H1 (cell line): ENCODE data around the gene ARHGDIB. TPM values are rescaled to one million over a fixed set of nuclear protein-coding genes. Genes with fewer than 3 reads are reported as not detected.

ENCODE experiments used
- CTCF ChIA-PET: fragments of 300-600 bp; sonication (Branson Sonifier 250); formaldehyde crosslinking; loops from one replicate; lab custom pipeline; 2021; ENCODE audit not compliant: partially characterized antibody; lab: Charles Lee
- POLR2A ChIA-PET: fragments of 300-600 bp; sonication (Branson Sonifier 250); formaldehyde crosslinking; loops from one replicate; lab custom pipeline; 2021; ENCODE audit warnings: inconsistent platforms; ENCODE audit not compliant: partially characterized antibody; lab: Charles Lee
- DNase-seq, 2 experiments: peaks; one replicate each; pipeline versions ENCODE4 v3.0.0 to v3.0.0-alpha.2; 2010 to 2022; ENCODE audit warnings: low spot score in 2 of 2, low read depth in 1 of 2, mixed read lengths in 1 of 2
- FAIRE-seq: peaks from 2 replicates; lab custom pipeline; 2011; peaks lifted over from hg19 to GRCh38; lab: Jason Lieb, UNC
- H2AFZ ChIP-seq: 2 replicates; pipeline ENCODE4 v1.8.1; 2012; ENCODE audit warnings: low read length, inconsistent platforms
- H2AK5ac ChIP-seq: 2 replicates; pipeline ENCODE4 v1.6.1; 2013; ENCODE audit warnings: low read depth, low read length
- H2BK120ac ChIP-seq: replicated peaks from 2 replicates; pipeline ENCODE3; 2013; ENCODE audit warnings: low read depth, low read length, inconsistent platforms
- H2BK12ac ChIP-seq: 2 replicates; pipeline ENCODE4 v1.6.1; 2013; ENCODE audit warnings: low read depth, low read length
- H2BK15ac ChIP-seq: 2 replicates; pipeline ENCODE4 v1.6.1; 2013; ENCODE audit warnings: low read length
- H2BK20ac ChIP-seq: 2 replicates; pipeline ENCODE4 v1.6.1; 2013; ENCODE audit warnings: low read length
- H2BK5ac ChIP-seq: 2 replicates; pipeline ENCODE4 v1.6.1; 2013; ENCODE audit warnings: low read depth, low read length
- H3K14ac ChIP-seq: 2 replicates; pipeline ENCODE4 v1.6.1; 2013; ENCODE audit warnings: inconsistent platforms; ENCODE audit not compliant: insufficient read length
- H3K18ac ChIP-seq: 2 replicates; pipeline ENCODE4 v1.6.1; 2013; ENCODE audit warnings: low read length; ENCODE audit errors: extremely low read depth
- H3K23ac ChIP-seq: 2 replicates; pipeline ENCODE4 v1.6.1; 2013; ENCODE audit warnings: inconsistent platforms; ENCODE audit not compliant: insufficient read length
- H3K23me2 ChIP-seq: 2 replicates; pipeline ENCODE4 v1.6.1; 2013; ENCODE audit warnings: low read depth, low read length
- H3K27ac ChIP-seq: 2 replicates; pipeline ENCODE4 v1.6.1; 2011; ENCODE audit warnings: low read depth, low read length, inconsistent platforms
- H3K27me3 ChIP-seq, 4 experiments: replicated peaks in 1 of 4; 1 replicate in 1 of 4; 2 replicates in 3 of 4; pipeline versions ENCODE4 v1.6.1 to v1.8.1; 2011 to 2013; ENCODE audit warnings: low read length in 3 of 4, mild to moderate bottlenecking in 3 of 4, inconsistent platforms in 2 of 4, mixed read lengths in 2 of 4, moderate library complexity in 1 of 4; ENCODE audit not compliant: control insufficient read depth in 3 of 4, insufficient read depth in 3 of 4; ENCODE audit errors: extremely low read depth in 1 of 4
- H3K36me3 ChIP-seq, 4 experiments: 2 replicates each; pipeline versions ENCODE4 v1.6.1 to v1.8.1; 2011 to 2013; ENCODE audit warnings: mild to moderate bottlenecking in 4 of 4, low read length in 3 of 4, moderate library complexity in 2 of 4, control low read depth in 1 of 4, inconsistent platforms in 1 of 4; ENCODE audit not compliant: insufficient read depth in 4 of 4, control insufficient read depth in 2 of 4
- H3K4ac ChIP-seq: replicated peaks from 2 replicates; pipeline ENCODE3; 2013; ENCODE audit warnings: low read length, low read depth, mixed read lengths, inconsistent platforms; ENCODE audit not compliant: insufficient read length
- H3K4me1 ChIP-seq, 4 experiments: replicated peaks in 1 of 4; 1 replicate in 1 of 4; 2 replicates in 3 of 4; pipeline versions ENCODE4 v1.6.1 to v1.8.1; 2011 to 2013; ENCODE audit warnings: low read length in 3 of 4, inconsistent platforms in 2 of 4, mixed read lengths in 1 of 4; ENCODE audit not compliant: insufficient read depth in 4 of 4, control insufficient read depth in 3 of 4
- H3K4me2 ChIP-seq, 2 experiments: 2 replicates each; pipeline versions ENCODE4 v1.6.1 to v1.8.1; 2011 to 2013; ENCODE audit warnings: low read depth in 2 of 2, low read length in 2 of 2, control low read depth in 1 of 2, inconsistent platforms in 1 of 2, mild to moderate bottlenecking in 1 of 2; ENCODE audit not compliant: insufficient read depth in 1 of 2
- H3K4me3 ChIP-seq, 4 experiments: fragments of 200-600, 300-600 bp in 1 of 4; sonication (generic), shearing (Covaris generic), sonication (Bioruptor Twin) in 1 of 4; 2 replicates each; pipeline versions ENCODE4 v1.5.1 to v1.8.1; 2011 to 2016; ENCODE audit warnings: low read length in 4 of 4, low read depth in 3 of 4, control low read depth in 2 of 4, inconsistent platforms in 2 of 4, mild to moderate bottlenecking in 2 of 4, mixed read lengths in 1 of 4, moderate library complexity in 1 of 4; ENCODE audit not compliant: insufficient read depth in 2 of 4; ENCODE audit errors: extremely low read depth in 1 of 4
- H3K56ac ChIP-seq: replicated peaks from 2 replicates; pipeline ENCODE3; 2013; ENCODE audit warnings: low read depth, mild to moderate bottlenecking, mixed read lengths, low read length, inconsistent platforms; ENCODE audit not compliant: insufficient read length
- H3K79me1 ChIP-seq: 2 replicates; pipeline ENCODE4 v1.6.1; 2013; ENCODE audit warnings: low read depth, low read length, control low read depth
- H3K79me2 ChIP-seq, 2 experiments: 2 replicates each; pipeline versions ENCODE4 v1.6.1 to v1.8.1; 2012 to 2013; ENCODE audit warnings: low read length in 2 of 2, mild to moderate bottlenecking in 2 of 2, inconsistent platforms in 1 of 2; ENCODE audit not compliant: insufficient read depth in 2 of 2, control insufficient read depth in 1 of 2
- H3K9ac ChIP-seq, 4 experiments: replicated peaks in 1 of 4; 1 replicate in 1 of 4; 2 replicates in 3 of 4; pipeline versions ENCODE4 v1.6.1 to v1.8.1; 2011 to 2013; ENCODE audit warnings: low read depth in 3 of 4, low read length in 3 of 4, control low read depth in 2 of 4, mild to moderate bottlenecking in 2 of 4, moderate library complexity in 2 of 4, inconsistent platforms in 1 of 4; ENCODE audit errors: extremely low read depth in 1 of 4
- H3K9me3 ChIP-seq, 2 experiments: 2 replicates each; pipeline versions ENCODE4 v1.6.1 to v1.8.1; 2012 to 2013; ENCODE audit warnings: mild to moderate bottlenecking in 2 of 2, moderate library complexity in 2 of 2, control low read depth in 1 of 2, inconsistent platforms in 1 of 2, low read depth in 1 of 2, low read length in 1 of 2, mixed read lengths in 1 of 2; ENCODE audit not compliant: insufficient read depth in 2 of 2
- H4K20me1 ChIP-seq, 2 experiments: replicated peaks in 1 of 2; 2 replicates each; pipeline versions ENCODE3 to v1.8.1; 2011 to 2013; ENCODE audit warnings: inconsistent platforms in 2 of 2, low read length in 2 of 2, mild to moderate bottlenecking in 1 of 2; ENCODE audit not compliant: insufficient read depth in 2 of 2, control insufficient read depth in 1 of 2
- H4K5ac ChIP-seq: 2 replicates; pipeline ENCODE4 v1.6.1; 2013; ENCODE audit warnings: low read length, low read depth, mixed read lengths, inconsistent platforms; ENCODE audit not compliant: insufficient read length
- H4K8ac ChIP-seq: 2 replicates; pipeline ENCODE4 v1.8.0; 2013; ENCODE audit warnings: mild to moderate bottlenecking, moderate library complexity, low read length, inconsistent platforms; ENCODE audit not compliant: insufficient read depth; ENCODE audit errors: extremely low read depth
- H4K91ac ChIP-seq: replicated peaks from 2 replicates; pipeline ENCODE3; 2013; ENCODE audit warnings: low read length, mixed read lengths, inconsistent platforms; ENCODE audit not compliant: insufficient read length
- E2F6 ChIP-seq: IDR thresholded peaks from 2 replicates; pipeline ENCODE4 v1.6.1; 2012; ENCODE audit warnings: inconsistent platforms
- EZH2 ChIP-seq: fragments of 200-600 bp; sonication (generic); IDR thresholded peaks from 2 replicates; pipeline ENCODE4 v1.7.1; 2012; ENCODE audit warnings: low read depth, mild to moderate bottlenecking, moderate library complexity, low read length, inconsistent platforms; ENCODE audit not compliant: severe bottlenecking
- GABPA ChIP-seq: IDR thresholded peaks from 2 replicates; pipeline ENCODE4 v1.6.1; 2011; ENCODE audit warnings: mild to moderate bottlenecking, low read length, moderate library complexity, borderline replicate concordance; ENCODE audit not compliant: insufficient read depth
- KDM1A ChIP-seq: fragments of 200-600, 300-600 bp; sonication (generic); IDR thresholded peaks from 2 replicates; pipeline ENCODE4 v1.7.1; 2016; ENCODE audit warnings: mild to moderate bottlenecking, low read length, borderline replicate concordance
- POLR2AphosphoS5 ChIP-seq: IDR thresholded peaks from 2 replicates; pipeline ENCODE4 v1.6.1; 2011; ENCODE audit warnings: low read depth, low read length
- RXRA ChIP-seq: IDR thresholded peaks from 2 replicates; pipeline ENCODE4 v1.6.1; 2011; ENCODE audit warnings: low read depth, mild to moderate bottlenecking, low read length, moderate library complexity; ENCODE audit not compliant: insufficient read depth
- SIRT6 ChIP-seq: IDR thresholded peaks from one replicate; pipeline ENCODE4 v1.7.1; 2012; ENCODE audit warnings: low read length, inconsistent platforms
- TBP ChIP-seq: IDR thresholded peaks from 2 replicates; pipeline ENCODE4 v1.6.1; 2011; ENCODE audit warnings: low read depth, low read length, improper control_type of control experiment
- TEAD4 ChIP-seq: IDR thresholded peaks from 2 replicates; pipeline ENCODE4 v1.6.1; 2012; ENCODE audit warnings: low read depth, low read length, inconsistent platforms, mixed read lengths
- YY1 ChIP-seq: IDR thresholded peaks from 2 replicates; pipeline ENCODE4 v1.6.1; 2011; ENCODE audit warnings: low read depth, mild to moderate bottlenecking, low read length
- ZNF274 ChIP-seq: IDR thresholded peaks from 2 replicates; pipeline ENCODE4 v1.7.0; 2012; ENCODE audit warnings: low read length, borderline replicate concordance; ENCODE audit errors: extremely low read depth
- WGBS, 2 experiments: shearing (Covaris generic) in 1 of 2; methylation state at CpG; one replicate each; pipeline versions ENCODE4 v1.1.6 to v1.1.7; 2013 to 2015; ENCODE audit warnings: low lambda C conversion rate in 2 of 2, mixed read lengths in 2 of 2, inconsistent platforms in 1 of 2, low coverage in 1 of 2, missing lambda C conversion rate in 1 of 2; ENCODE audit not compliant: insufficient replicate concordance in 2 of 2, insufficient coverage in 1 of 2, insufficient read length in 1 of 2; ENCODE audit errors: extremely low coverage in 1 of 2, missing lambda C conversion rate in 1 of 2; 5-methylcytosine and 5-hydroxymethylcytosine counted together
- polyA plus RNA-seq, 7 experiments: library from polyadenylated mRNA; depleted of rRNA in 3 of 7; stranded (reverse) in 5 of 7; unstranded in 2 of 7; fragments of >200 nt in 5 of 7; fragments of 200-250 nt in 2 of 7; gene quantifications; 1 replicate in 5 of 7; 2 replicates in 1 of 7; 4 replicates in 1 of 7; pipeline versions ENCODE4 v1.2.1 to v1.2.3, GENCODE V29; 2011 to 2013; ENCODE audit warnings: missing spikeins in 2 of 7, mixed read lengths in 2 of 7
- total RNA-seq: library from RNA; stranded (reverse); fragmentation: NEBNext Ultra II Directional; extraction: Animal tissue kit (Norgen Biotek cat#: 25700); gene quantifications from 2 replicates; pipeline ENCODE4 v1.2.1, GENCODE V29; 2021

The ARHGDIB gene
- total and polyA plus RNA-seq, 2 of the 8 experiments (the other 6 are each of a cell fraction or from before 2014, with no cell fraction given) = 0.82 to 1.3 TPM

GRCh38 chr12:14942196-14942931, 19.0 kb downstream of the ARHGDIB start:
- CTCF ChIA-PET = no interaction called here

More at GRCh38 chr12:14942196-14942931, 19.0 kb downstream of the ARHGDIB start:
- Histone ChIP-seq H3K56ac (no peak overlapping the region), H3K18ac (no peak overlapping the region), H2BK15ac (no peak overlapping the region), H3K4me1 (no peaks in the 10 kb centered on the region), H4K8ac (no peak overlapping the region), H3K9ac (no peak overlapping the region), H3K79me2 (no peaks in the 10 kb centered on the region), H3K4me2 (no peak overlapping the region), H3K23ac (no peak overlapping the region), H3K23me2 (no peaks in the 10 kb centered on the region), H2BK5ac (no peak overlapping the region), H3K14ac (no peak overlapping the region), H3K27me3 (no peaks in the 10 kb centered on the region), H3K9me3 (no peaks in the 10 kb centered on the region), H3K4me3 (no peak overlapping the region), H3K27ac (no peak overlapping the region), H4K91ac (no peak overlapping the region), H3K4ac (no peak overlapping the region), H4K20me1 (no peaks in the 10 kb centered on the region), H3K36me3 (no peaks in the 10 kb centered on the region), H2AK5ac (no peak overlapping the region), H2AFZ (no peak overlapping the region), H4K5ac (no peak overlapping the region), H3K79me1 (no peaks in the 10 kb centered on the region), H2BK20ac (no peak overlapping the region), H2BK12ac (no peak overlapping the region), H2BK120ac (no peak overlapping the region)
- TF ChIP-seq ZNF274 (no peak), TBP (no peak), SIRT6 (no peak), KDM1A (no peak), GABPA (no peak), TEAD4 (no peak), RXRA (no peak), POLR2AphosphoS5 (no peak), EZH2 (no peak), E2F6 (no peak), YY1 (no peak)
- WGBS, 2 experiments = 91% methylated on average over 12 of the region's 12 CpGs; no CpG with 5 or more reads in 1 of the 2 experiments
- DNase-seq (no peak), FAIRE-seq (no peak)
- POLR2A ChIA-PET = no interaction called here
